ENCODE data around the gene STARD10. TPM values are rescaled to one million over a fixed set of nuclear protein-coding genes. Genes with fewer than 3 reads are reported as not detected.
"Not testable (repeated sequence)": the region's sequence is repeated elsewhere in the genome, so short reads cannot be mapped to it uniquely, and the experiment has no call there.

Gene STARD10
- total RNA-seq, 2 donors from 2014 or later = 9.5 to 17.8 TPM

- ATAC-seq (peak in 1 of 2 donors; percentile 56), DNase-seq (ENCODE audit: low spot score) (no peak)
- Mint-ChIP-seq H3K9me3 (no peaks in the 10 kb centered on the region), H3K4me1 (ENCODE audit: low read depth in 2 of 2) (peaks cover 35 to 39% of the 10 kb centered on the region in 2 donors), H3K4me3 (no peak overlapping the region), H3K27ac (peak overlapping the region; percentile 81 to 90), H3K27me3 (no peaks in the 10 kb centered on the region), H3K36me3 (no peaks in the 10 kb centered on the region)
Observed at GRCh38 chr11:72831521-72832300, 37.9 kb upstream of the STARD10 start.

GRCh38 chr11:72829884-72830533 lies 36.2 kb upstream of the STARD10 start:
- Mint-ChIP-seq H3K4me1 (ENCODE audit: low read depth in 2 of 2) (peaks cover 30 to 34% of the 10 kb centered on the region in 2 donors), H3K27me3 (no peaks in the 10 kb centered on the region), H3K36me3 (no peaks in the 10 kb centered on the region), H3K9me3 (no peaks in the 10 kb centered on the region), H3K27ac (peak overlapping the region; percentile 81 to 90), H3K4me3 (no peak overlapping the region)
- DNase-seq (ENCODE audit: low spot score) = no peak
- no peak for ATAC-seq

- DNase-seq (ENCODE audit: low spot score) (no peak), ATAC-seq (no peak)
- Mint-ChIP-seq H3K36me3 (no peaks in the 10 kb centered on the region), H3K9me3 (no peaks in the 10 kb centered on the region), H3K4me1 (ENCODE audit: low read depth in 2 of 2) (peaks cover 31% of the 10 kb centered on the region in 2 donors), H3K27ac (peak overlapping the region; percentile 81 to 90), H3K4me3 (peak overlapping the region; percentile 64), H3K27me3 (no peaks in the 10 kb centered on the region)
Observed at GRCh38 chr11:72829178-72829577, 35.3 kb upstream of the STARD10 start.

GRCh38 chr11:72828692-72829101 lies 34.9 kb upstream of the STARD10 start:
- H3K4me3 Mint-ChIP-seq = peak overlapping the region; percentile 62
- DNase-seq (ENCODE audit: low spot score) (no peak), ATAC-seq (no peak)
- no peaks in the 10 kb centered on the region for H3K9me3 Mint-ChIP-seq
- no peaks in the 10 kb centered on the region for H3K27me3 Mint-ChIP-seq
- H3K27ac Mint-ChIP-seq = peak overlapping the region; percentile 81 to 90
- H3K36me3 Mint-ChIP-seq = no peaks in the 10 kb centered on the region
- peaks cover 31% of the 10 kb centered on the region in 2 donors for H3K4me1 Mint-ChIP-seq (ENCODE audit: low read depth in 2 of 2)

GRCh38 chr11:72828081-72828567 lies 34.3 kb upstream of the STARD10 start:
- no peaks in the 10 kb centered on the region for H3K36me3 Mint-ChIP-seq
- peak overlapping the region; percentile 81 to 90 for H3K27ac Mint-ChIP-seq
- peak; percentile 69 to 74 for ATAC-seq
- no peaks in the 10 kb centered on the region for H3K27me3 Mint-ChIP-seq
- H3K4me3 Mint-ChIP-seq = peak overlapping the region; percentile 62
- no peak for DNase-seq (ENCODE audit: low spot score)
- H3K9me3 Mint-ChIP-seq = no peaks in the 10 kb centered on the region
- peaks cover 30 to 33% of the 10 kb centered on the region in 2 donors for H3K4me1 Mint-ChIP-seq (ENCODE audit: low read depth in 2 of 2)

- not testable (repeated sequence) for DNase-seq (ENCODE audit: low spot score)
- H3K4me3 Mint-ChIP-seq = peak overlapping the region; percentile 62
Observed at GRCh38 chr11:72827656-72828055, 33.8 kb upstream of the STARD10 start.

GRCh38 chr11:72826942-72827480 lies 33.2 kb upstream of the STARD10 start:
- Mint-ChIP-seq H3K27me3 (no peaks in the 10 kb centered on the region), H3K4me1 (ENCODE audit: low read depth in 2 of 2) (peaks cover 27 to 30% of the 10 kb centered on the region in 2 donors), H3K36me3 (no peaks in the 10 kb centered on the region), H3K4me3 (no peak overlapping the region), H3K27ac (peak overlapping the region; percentile 81 to 90), H3K9me3 (no peaks in the 10 kb centered on the region)
- ATAC-seq = no peak
- no peak for DNase-seq (ENCODE audit: low spot score)

More at GRCh38 chr11:72827656-72828055, 33.8 kb upstream of the STARD10 start:
- not testable (repeated sequence) for H3K36me3 Mint-ChIP-seq, H3K27me3 Mint-ChIP-seq, H3K9me3 Mint-ChIP-seq
- peak overlapping the region; percentile 81 to 90 for H3K27ac Mint-ChIP-seq
- peak; percentile 81 to 89 for ATAC-seq
- H3K4me1 Mint-ChIP-seq (ENCODE audit: low read depth in 2 of 2) = peaks cover 27 to 30% of the 10 kb centered on the region in 2 donors

GRCh38 chr11:72826191-72826941 lies 32.5 kb upstream of the STARD10 start:
- no peak for ATAC-seq
- no peak overlapping the region for H3K4me3 Mint-ChIP-seq
- DNase-seq (ENCODE audit: low spot score) = no peak

GRCh38 chr11:72825661-72826060 lies 31.8 kb upstream of the STARD10 start:
- no peaks in the 10 kb centered on the region for H3K36me3 Mint-ChIP-seq
- ATAC-seq (no peak), DNase-seq (ENCODE audit: low spot score) (no peak)
- no peak overlapping the region for H3K4me3 Mint-ChIP-seq
- peaks cover 18 to 28% of the 10 kb centered on the region in 2 donors for H3K4me1 Mint-ChIP-seq (ENCODE audit: low read depth in 2 of 2)
- H3K27me3 Mint-ChIP-seq = no peaks in the 10 kb centered on the region
- no peaks in the 10 kb centered on the region for H3K9me3 Mint-ChIP-seq
- peak overlapping the region; percentile 74 to 90 for H3K27ac Mint-ChIP-seq

More at GRCh38 chr11:72826191-72826941, 32.5 kb upstream of the STARD10 start:
- no peaks in the 10 kb centered on the region for H3K36me3 Mint-ChIP-seq
- peak overlapping the region; percentile 74 to 90 for H3K27ac Mint-ChIP-seq
- no peaks in the 10 kb centered on the region for H3K27me3 Mint-ChIP-seq
- H3K4me1 Mint-ChIP-seq (ENCODE audit: low read depth in 2 of 2) = peaks cover 23 to 25% of the 10 kb centered on the region in 2 donors
- no peaks in the 10 kb centered on the region for H3K9me3 Mint-ChIP-seq

- Mint-ChIP-seq H3K27ac (peak overlapping the region; percentile 74 to 90), H3K4me3 (no peak overlapping the region)
Observed at GRCh38 chr11:72824811-72825505, 31.1 kb upstream of the STARD10 start.

GRCh38 chr11:72824020-72824419 lies 30.2 kb upstream of the STARD10 start:
- Mint-ChIP-seq H3K27me3 (no peaks in the 10 kb centered on the region), H3K9me3 (no peaks in the 10 kb centered on the region), H3K36me3 (no peaks in the 10 kb centered on the region), H3K27ac (peak overlapping the region; percentile 74 to 90), H3K4me3 (no peak overlapping the region), H3K4me1 (ENCODE audit: low read depth in 2 of 2) (peaks cover 12 to 31% of the 10 kb centered on the region in 2 donors)
- ATAC-seq (no peak), DNase-seq (ENCODE audit: low spot score) (no peak)

More at GRCh38 chr11:72824811-72825505, 31.1 kb upstream of the STARD10 start:
- no peak for ATAC-seq
- no peak for DNase-seq (ENCODE audit: low spot score)
- H3K27me3 Mint-ChIP-seq = no peaks in the 10 kb centered on the region
- peaks cover 12 to 29% of the 10 kb centered on the region in 2 donors for H3K4me1 Mint-ChIP-seq (ENCODE audit: low read depth in 2 of 2)
- H3K36me3 Mint-ChIP-seq = no peaks in the 10 kb centered on the region
- H3K9me3 Mint-ChIP-seq = no peaks in the 10 kb centered on the region

- H3K27ac Mint-ChIP-seq = peak overlapping the region; percentile 74 to 90
- H3K36me3 Mint-ChIP-seq = peaks cover 3% of the 10 kb centered on the region
- ATAC-seq = no peak
- peaks cover 11 to 32% of the 10 kb centered on the region in 2 donors for H3K4me1 Mint-ChIP-seq (ENCODE audit: low read depth in 2 of 2)
- H3K27me3 Mint-ChIP-seq = no peaks in the 10 kb centered on the region
- H3K4me3 Mint-ChIP-seq = no peak overlapping the region
- H3K9me3 Mint-ChIP-seq = no peaks in the 10 kb centered on the region
- no peak for DNase-seq (ENCODE audit: low spot score)
Observed at GRCh38 chr11:72823105-72823804, 29.4 kb upstream of the STARD10 start.
